Measurements from ENCODE around the gene CNNM1.

The CNNM1 gene

GRCh38 chr10:99410146-99410545, 81.0 kb downstream of the CNNM1 start:
- no peak for TF ChIP-seq POLR2AphosphoS5 (IDR thresholded peaks at IDR 0.05; ENCODE audit: low read depth, low read length)
- TF ChIP-seq FOXP2 (optimal IDR thresholded peaks at IDR 0.05; ENCODE audit: borderline replicate concordance, extremely low read depth, extremely low read length, insufficient read depth), result no peak

- no peak for TF ChIP-seq FOXP2 (optimal IDR thresholded peaks at IDR 0.05; ENCODE audit: borderline replicate concordance, extremely low read depth, extremely low read length, insufficient read depth)
- no peak for TF ChIP-seq TAF1 (IDR thresholded peaks at IDR 0.05; ENCODE audit: borderline replicate concordance, insufficient read depth, low read length)
- TF ChIP-seq REST (IDR thresholded peaks at IDR 0.05; ENCODE audit: insufficient read depth in 1 of 2, low read depth in 2 of 2, low read length in 2 of 2), result no peak
- TF ChIP-seq SIN3A (IDR thresholded peaks at IDR 0.05; ENCODE audit: borderline replicate concordance, insufficient read depth, low read length), result no peak
- TF ChIP-seq POLR2AphosphoS5 (IDR thresholded peaks at IDR 0.05; ENCODE audit: low read depth, low read length), result no peak
Measured at GRCh38 chr10:99410876-99411275, 81.7 kb downstream of the CNNM1 start.

- no peak for TF ChIP-seq REST (IDR thresholded peaks at IDR 0.05; ENCODE audit: insufficient read depth in 1 of 2, low read depth in 2 of 2, low read length in 2 of 2)
- no peak for TF ChIP-seq SIN3A (IDR thresholded peaks at IDR 0.05; ENCODE audit: borderline replicate concordance, insufficient read depth, low read length)
Measured at GRCh38 chr10:99411546-99411945, 82.4 kb downstream of the CNNM1 start.

GRCh38 chr10:99412099-99412498, 82.9 kb downstream of the CNNM1 start:
- TF ChIP-seq POLR2AphosphoS5 (IDR thresholded peaks at IDR 0.05; ENCODE audit: low read depth, low read length) (no peak), FOXP2 (optimal IDR thresholded peaks at IDR 0.05; ENCODE audit: borderline replicate concordance, extremely low read depth, extremely low read length, insufficient read depth) (no peak)

- TF ChIP-seq FOXP2 (optimal IDR thresholded peaks at IDR 0.05; ENCODE audit: borderline replicate concordance, extremely low read depth, extremely low read length, insufficient read depth), result no peak
- TF ChIP-seq REST (IDR thresholded peaks at IDR 0.05; ENCODE audit: insufficient read depth in 1 of 2, low read depth in 2 of 2, low read length in 2 of 2), result no peak
- no peak for TF ChIP-seq POLR2AphosphoS5 (IDR thresholded peaks at IDR 0.05; ENCODE audit: low read depth, low read length)
- TF ChIP-seq SIN3A (IDR thresholded peaks at IDR 0.05; ENCODE audit: borderline replicate concordance, insufficient read depth, low read length), result no peak
- TF ChIP-seq TAF1 (IDR thresholded peaks at IDR 0.05; ENCODE audit: borderline replicate concordance, insufficient read depth, low read length), result no peak
Measured at GRCh38 chr10:99418910-99419624, 89.9 kb downstream of the CNNM1 start.

- TF ChIP-seq SIN3A (IDR thresholded peaks at IDR 0.05; ENCODE audit: borderline replicate concordance, insufficient read depth, low read length), result no peak
- TF ChIP-seq POLR2AphosphoS5 (IDR thresholded peaks at IDR 0.05; ENCODE audit: low read depth, low read length), result no peak
- TF ChIP-seq FOXP2 (optimal IDR thresholded peaks at IDR 0.05; ENCODE audit: borderline replicate concordance, extremely low read depth, extremely low read length, insufficient read depth), result no peak
- no peak for TF ChIP-seq TAF1 (IDR thresholded peaks at IDR 0.05; ENCODE audit: borderline replicate concordance, insufficient read depth, low read length)
- TF ChIP-seq REST (IDR thresholded peaks at IDR 0.05; ENCODE audit: insufficient read depth in 1 of 2, low read depth in 2 of 2, low read length in 2 of 2), result no peak
Measured at GRCh38 chr10:99419688-99420087, 90.5 kb downstream of the CNNM1 start.

Data from PFSK-1 (cell line).